ENCODE data around the gene CCDC179.

CCDC179 gene

DNA sequence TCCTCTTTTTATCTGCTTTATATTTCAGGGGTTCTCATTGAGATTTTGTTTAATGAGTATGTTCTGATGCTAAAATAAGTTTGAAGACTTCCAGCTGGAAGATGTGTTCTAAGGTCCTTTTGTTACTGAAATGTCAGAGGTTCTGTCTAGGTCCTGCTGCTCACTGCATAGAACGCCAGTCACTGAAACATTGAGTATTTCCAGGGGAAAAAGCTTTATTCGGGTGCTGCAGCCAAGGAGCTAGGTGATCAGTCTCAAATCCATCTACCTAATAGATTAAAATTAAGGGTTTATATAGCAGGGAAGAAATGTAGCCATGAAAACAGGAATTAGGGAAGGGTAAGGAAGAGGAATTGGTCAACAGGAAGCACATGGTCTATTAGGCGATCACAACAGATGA is 50.4 kb downstream of the CCDC179 start:
- TF ChIP-seq, protein P1, sequence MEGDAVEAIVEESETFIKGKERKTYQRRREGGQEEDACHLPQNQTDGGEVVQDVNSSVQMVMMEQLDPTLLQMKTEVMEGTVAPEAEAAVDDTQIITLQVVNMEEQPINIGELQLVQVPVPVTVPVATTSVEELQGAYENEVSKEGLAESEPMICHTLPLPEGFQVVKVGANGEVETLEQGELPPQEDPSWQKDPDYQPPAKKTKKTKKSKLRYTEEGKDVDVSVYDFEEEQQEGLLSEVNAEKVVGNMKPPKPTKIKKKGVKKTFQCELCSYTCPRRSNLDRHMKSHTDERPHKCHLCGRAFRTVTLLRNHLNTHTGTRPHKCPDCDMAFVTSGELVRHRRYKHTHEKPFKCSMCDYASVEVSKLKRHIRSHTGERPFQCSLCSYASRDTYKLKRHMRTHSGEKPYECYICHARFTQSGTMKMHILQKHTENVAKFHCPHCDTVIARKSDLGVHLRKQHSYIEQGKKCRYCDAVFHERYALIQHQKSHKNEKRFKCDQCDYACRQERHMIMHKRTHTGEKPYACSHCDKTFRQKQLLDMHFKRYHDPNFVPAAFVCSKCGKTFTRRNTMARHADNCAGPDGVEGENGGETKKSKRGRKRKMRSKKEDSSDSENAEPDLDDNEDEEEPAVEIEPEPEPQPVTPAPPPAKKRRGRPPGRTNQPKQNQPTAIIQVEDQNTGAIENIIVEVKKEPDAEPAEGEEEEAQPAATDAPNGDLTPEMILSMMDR (conservative IDR thresholded peaks at IDR 0.05; ENCODE audit: low read depth, low read length): no peak
- Histone ChIP-seq H3K27me3 (ENCODE audit: insufficient read depth, low read depth) (no peaks in the 10 kb centered on the region), H3K36me3 (ENCODE audit: insufficient read depth) (no peaks in the 10 kb centered on the region), H3K4me3 (IDR thresholded peaks at IDR 0.05; ENCODE audit: insufficient read depth, low read depth, low read length) (no peak overlapping the region), H2AFZ (ENCODE audit: low read depth) (no peak overlapping the region), H3K4me1 (ENCODE audit: low read depth, poor library complexity, severe bottlenecking) (peaks cover 19% of the 10 kb centered on the region), H3K27ac (no peak overlapping the region), H3K79me2 (ENCODE audit: insufficient read depth, low read depth) (no peaks in the 10 kb centered on the region), H3K9ac (no peak overlapping the region), H3K4me2 (no peak overlapping the region), H4K20me1 (ENCODE audit: insufficient read depth) (no peaks in the 10 kb centered on the region)

GRCh38 chr11:22808571-22809197 is 51.6 kb downstream of the CCDC179 start:
- Histone ChIP-seq H3K79me2 (ENCODE audit: insufficient read depth, low read depth) (no peaks in the 10 kb centered on the region), H3K36me3 (ENCODE audit: insufficient read depth) (no peaks in the 10 kb centered on the region), H4K20me1 (ENCODE audit: insufficient read depth) (no peaks in the 10 kb centered on the region), H2AFZ (ENCODE audit: low read depth) (no peak overlapping the region), H3K9ac (no peak overlapping the region), H3K27ac (no peak overlapping the region), H3K27me3 (ENCODE audit: insufficient read depth, low read depth) (no peaks in the 10 kb centered on the region), H3K4me2 (peak overlapping the region; percentile 27; the same call in 1 of the 2 replicates), H3K4me1 (ENCODE audit: low read depth, poor library complexity, severe bottlenecking) (peaks cover 19% of the 10 kb centered on the region), H3K4me3 (IDR thresholded peaks at IDR 0.05; ENCODE audit: insufficient read depth, low read depth, low read length) (no peak overlapping the region)
- TF ChIP-seq, protein P1 (conservative IDR thresholded peaks at IDR 0.05; ENCODE audit: low read depth, low read length): no peak

GRCh38 chr11:22807855-22808570 is 52.3 kb downstream of the CCDC179 start:
- H3K36me3 ChIP-seq (ENCODE audit: insufficient read depth): no peaks in the 10 kb centered on the region
- no peak overlapping the region for H2AFZ ChIP-seq (ENCODE audit: low read depth)
- H3K4me3 ChIP-seq (IDR thresholded peaks at IDR 0.05; ENCODE audit: insufficient read depth, low read depth, low read length): no peak overlapping the region
- no peaks in the 10 kb centered on the region for H3K27me3 ChIP-seq (ENCODE audit: insufficient read depth, low read depth)
- H3K4me2 ChIP-seq: peak overlapping the region; percentile 27; the same call in 1 of the 2 replicates
- H3K9ac ChIP-seq: no peak overlapping the region
- H4K20me1 ChIP-seq (ENCODE audit: insufficient read depth): no peaks in the 10 kb centered on the region
- peaks cover 19% of the 10 kb centered on the region for H3K4me1 ChIP-seq (ENCODE audit: low read depth, poor library complexity, severe bottlenecking)
- TF ChIP-seq, protein P1 (conservative IDR thresholded peaks at IDR 0.05; ENCODE audit: low read depth, low read length): no peak
- H3K79me2 ChIP-seq (ENCODE audit: insufficient read depth, low read depth): no peaks in the 10 kb centered on the region
- no peak overlapping the region for H3K27ac ChIP-seq

GRCh38 chr11:22807391-22807790 is 52.9 kb downstream of the CCDC179 start:
- H3K79me2 ChIP-seq (ENCODE audit: insufficient read depth, low read depth): no peaks in the 10 kb centered on the region
- no peaks in the 10 kb centered on the region for H3K27me3 ChIP-seq (ENCODE audit: insufficient read depth, low read depth)
- no peak overlapping the region for H3K9ac ChIP-seq
- 0 out of 2 replicates have a peak overlapping the region, but pooled peaks have one; percentile 15 for H3K4me2 ChIP-seq
- TF ChIP-seq, protein P1 (conservative IDR thresholded peaks at IDR 0.05; ENCODE audit: low read depth, low read length): no peak
- peaks cover 19% of the 10 kb centered on the region for H3K4me1 ChIP-seq (ENCODE audit: low read depth, poor library complexity, severe bottlenecking)
- H3K4me3 ChIP-seq (IDR thresholded peaks at IDR 0.05; ENCODE audit: insufficient read depth, low read depth, low read length): no peak overlapping the region
- no peaks in the 10 kb centered on the region for H3K36me3 ChIP-seq (ENCODE audit: insufficient read depth)
- no peak overlapping the region for H3K27ac ChIP-seq
- no peaks in the 10 kb centered on the region for H4K20me1 ChIP-seq (ENCODE audit: insufficient read depth)
- H2AFZ ChIP-seq (ENCODE audit: low read depth): no peak overlapping the region

All from KMS-11 (cell line).